Esophagus squamous epithelium (tissue), 4 donors: Measurements from ENCODE around the gene MOB3B.

Experiments
- CTCF ChIP-seq, 6 experiments: fragments of 450-650 bp in 4 of 6; fragments of 200-600 bp in 2 of 6; sonication (generic) in 2 of 6; IDR thresholded peaks; one replicate each; pipeline ENCODE4 v1.5.1; 2016 to 2019; ENCODE audit warnings: antibody characterized with exemption in 6 of 6, mild to moderate bottlenecking in 4 of 6, moderate library complexity in 4 of 6
- POLR2A ChIP-seq, 4 donors: fragments of 450-650 bp; IDR thresholded peaks; one replicate each; pipeline ENCODE4 v1.6.1; 2017; ENCODE audit warnings: antibody characterized with exemption in 4 of 4, mild to moderate bottlenecking in 4 of 4, moderate library complexity in 3 of 4

DNA sequence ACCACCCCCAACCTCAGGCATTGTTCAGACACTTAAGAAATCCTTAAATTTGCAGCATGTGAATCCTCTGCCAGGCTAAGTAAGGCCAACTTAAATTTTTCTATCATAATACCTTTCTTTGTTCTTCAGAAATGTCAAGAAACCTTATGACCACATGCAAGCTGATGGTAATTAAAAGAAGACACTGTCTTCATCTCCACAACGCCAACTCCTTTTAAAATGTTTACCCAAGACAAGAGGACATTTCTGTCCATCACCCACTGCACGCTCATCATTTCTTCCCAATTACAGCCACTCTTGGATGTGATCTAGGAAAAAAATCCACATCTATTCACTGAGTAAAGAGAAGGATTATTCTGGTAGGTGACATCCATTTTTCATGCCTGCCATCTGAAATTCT is 11.6 kb downstream of the MOB3B start:
- TF ChIP-seq CTCF (IDR thresholded peaks at IDR 0.05) (no peak), POLR2A (IDR thresholded peaks at IDR 0.05) (no peak)
